Activated CD4-positive, alpha-beta T cell treated with anti-CD3 and anti-CD28 coated beads for 36 hours (primary cell): ENCODE data around the gene KATNB1. TPM values are rescaled to one million over a fixed set of nuclear protein-coding genes. Genes with fewer than 3 reads are reported as not detected.
A peak's percentile ranks its signal among the peaks of the same experiment; 100 is the strongest.

Experiments
- ATAC-seq: fragments of 200-7000 bp; cut with Tn5 transposase; one replicate; pipeline ENCODE4 v1.10.0; 2021; ENCODE audit warnings: mild to moderate bottlenecking, moderate library complexity
- CTCF ChIA-PET: fragments of 350-600 bp; sonication (Branson Sonifier 250); formaldehyde crosslinking; loops from one replicate; lab custom pipeline; 2021; ENCODE audit warnings: antibody characterized with exemption; lab: Charles Lee
- POLR2A ChIA-PET: fragments of 350-600 bp; sonication (Branson Sonifier 250); formaldehyde crosslinking; loops from one replicate; lab custom pipeline; 2021; ENCODE audit warnings: antibody characterized with exemption, inconsistent platforms; lab: Charles Lee
- DNase-seq: peaks from one replicate; pipeline ENCODE4 v3.0.0-alpha.2; 2020
- H3K27ac Mint-ChIP-seq: one replicate; pipeline ENCODE4 v1.8.0; 2021; ENCODE audit warnings: mixed read lengths
- H3K27me3 Mint-ChIP-seq: one replicate; pipeline ENCODE4 v1.8.0; 2021; ENCODE audit warnings: mixed read lengths
- H3K36me3 Mint-ChIP-seq: one replicate; pipeline ENCODE4 v1.8.0; 2021; ENCODE audit warnings: low read depth, mixed read lengths
- H3K4me1 Mint-ChIP-seq: one replicate; pipeline ENCODE4 v1.8.0; 2021; ENCODE audit warnings: mixed read lengths
- H3K4me3 Mint-ChIP-seq: one replicate; pipeline ENCODE4 v1.8.0; 2021; ENCODE audit warnings: mild to moderate bottlenecking, moderate library complexity, mixed read lengths
- H3K9me3 Mint-ChIP-seq: one replicate; pipeline ENCODE4 v1.8.0; 2021; ENCODE audit warnings: low read depth, mixed read lengths
- intact Hi-C, 2 experiments: fragments of 100-400 bp; cut with DNase I in 1 of 2; cut with micrococcal nuclease in 1 of 2; formaldehyde crosslinking; loops; one replicate each; pipeline versions ENCODE4 v1.14.2 to v1.15.1; 2022 to 2024; cut with DNase I, micrococcal nuclease
- total RNA-seq, 2 experiments: library from RNA; stranded (reverse); gene quantifications; one replicate each; pipeline ENCODE4 v1.2.3, GENCODE V29; 2021

The KATNB1 gene
- total RNA-seq, 2 experiments from 2014 or later: 28.1 to 29.3 TPM

DNA sequence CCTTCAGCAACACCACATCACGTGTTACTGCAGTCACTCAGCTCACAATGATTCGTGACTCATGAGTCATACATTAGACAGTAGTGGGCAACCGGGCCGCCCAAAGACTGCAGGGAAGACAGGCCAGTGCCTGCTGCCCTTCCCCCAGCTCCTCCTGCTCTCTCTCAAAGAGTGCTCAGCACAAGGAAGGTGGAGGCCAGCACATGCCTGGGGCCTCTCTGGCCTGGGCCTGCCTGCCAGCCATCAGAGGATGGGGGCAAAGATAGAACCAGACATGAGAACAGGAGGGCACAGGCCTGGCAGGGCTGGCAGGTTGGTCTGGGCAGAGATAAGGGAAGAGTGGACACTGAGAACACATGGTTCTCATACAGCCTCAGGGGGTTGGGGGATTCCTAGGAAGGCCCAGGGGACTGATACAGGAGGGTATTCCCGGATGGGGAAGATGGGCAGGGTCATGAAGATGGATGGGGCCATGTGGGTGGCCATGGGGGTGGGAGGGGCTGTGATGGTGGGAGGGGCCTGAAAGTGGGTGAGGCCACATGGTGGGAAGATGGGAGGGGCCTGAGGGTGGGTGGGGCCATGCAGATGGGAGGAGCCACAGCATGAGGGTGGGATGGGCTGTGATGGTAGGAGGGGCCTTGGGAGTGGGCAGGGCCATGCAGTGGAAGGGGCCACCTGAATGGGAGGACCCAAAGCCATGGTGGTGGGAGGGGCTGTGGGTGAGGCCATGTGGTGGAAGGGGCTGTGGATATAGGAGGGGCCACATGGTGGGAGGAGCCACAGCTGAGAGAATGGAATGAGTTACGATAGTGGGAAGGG is 29.0 kb downstream of the KATNB1 start:
- intact Hi-C loops: no loop called here
- ChIA-PET CTCF (no interaction called here), POLR2A (no interaction called here)
- no peaks in the 10 kb centered on the region for H3K27me3 Mint-ChIP-seq
- no peak overlapping the region for H3K27ac Mint-ChIP-seq
- H3K9me3 Mint-ChIP-seq: no peaks in the 10 kb centered on the region
- ATAC-seq: peak; percentile 90
- H3K4me1 Mint-ChIP-seq: no peaks in the 10 kb centered on the region
- H3K4me3 Mint-ChIP-seq: no peak overlapping the region
- DNase-seq: peak; percentile 65
- no peaks in the 10 kb centered on the region for H3K36me3 Mint-ChIP-seq

GRCh38 chr16:57765160-57765728 is 29.7 kb downstream of the KATNB1 start:
- no peaks in the 10 kb centered on the region for H3K27me3 Mint-ChIP-seq
- ATAC-seq: no peak
- H3K4me3 Mint-ChIP-seq: no peak overlapping the region
- no peak overlapping the region for H3K27ac Mint-ChIP-seq
- CTCF ChIA-PET: interaction anchor here (0.5 kb wide), 1 partner anchor 26 kb away, joined by 3 read pairs; no protein-coding TSS in a partner anchor
- intact Hi-C loops: no loop called here
- no peaks in the 10 kb centered on the region for H3K9me3 Mint-ChIP-seq
- DNase-seq: peak; percentile 3
- POLR2A ChIA-PET: no interaction called here
- H3K36me3 Mint-ChIP-seq: no peaks in the 10 kb centered on the region
- no peaks in the 10 kb centered on the region for H3K4me1 Mint-ChIP-seq

DNA sequence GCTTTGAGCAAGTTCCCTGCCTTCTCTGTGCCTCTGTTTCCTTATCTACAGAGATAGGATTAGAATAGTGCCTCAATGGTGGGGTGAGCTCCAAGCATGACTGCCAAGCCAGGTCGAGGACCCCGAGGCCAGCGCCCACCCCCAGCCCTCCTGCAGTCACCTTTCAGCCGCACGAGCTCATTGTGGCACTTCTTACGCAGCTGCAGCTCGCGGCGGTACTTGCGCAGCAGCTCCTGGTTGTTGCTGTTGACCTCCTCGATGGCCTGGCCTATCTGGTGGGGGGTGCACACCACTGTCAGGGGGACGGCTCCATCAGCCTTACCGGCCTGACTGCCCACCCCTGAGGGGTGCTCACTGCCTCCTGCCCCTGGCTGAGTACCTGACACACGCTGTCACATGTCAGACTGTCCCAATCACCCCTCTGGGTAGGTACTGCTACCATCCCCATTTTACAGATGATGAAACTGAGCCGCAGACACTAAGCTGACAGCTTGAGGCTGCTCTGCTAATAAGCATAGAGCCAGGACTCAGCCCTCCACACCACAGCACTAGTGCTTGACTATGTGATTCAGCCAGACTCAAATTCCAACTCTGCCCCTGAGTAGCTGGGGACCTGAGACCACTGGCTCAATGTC is 31.3 kb downstream of the KATNB1 start:
- Mint-ChIP-seq H3K36me3 (no peaks in the 10 kb centered on the region), H3K4me1 (no peaks in the 10 kb centered on the region), H3K4me3 (no peak overlapping the region), H3K9me3 (no peaks in the 10 kb centered on the region), H3K27me3 (no peaks in the 10 kb centered on the region), H3K27ac (no peak overlapping the region)
- DNase-seq (no peak), ATAC-seq (no peak)
- intact Hi-C loops: no loop called here
- ChIA-PET POLR2A (no interaction called here), CTCF (interaction anchor here (0.7 to 2.6 kb wide), 2 partner anchors 9 to 247 kb away, joined by 3 to 9 read pairs; no protein-coding TSS in a partner anchor)

GRCh38 chr16:57769541-57770145 is 34.1 kb downstream of the KATNB1 start:
- Mint-ChIP-seq H3K4me1 (no peaks in the 10 kb centered on the region), H3K36me3 (no peaks in the 10 kb centered on the region), H3K27ac (no peak overlapping the region), H3K27me3 (no peaks in the 10 kb centered on the region), H3K4me3 (no peak overlapping the region), H3K9me3 (no peaks in the 10 kb centered on the region)
- no peak for DNase-seq
- CTCF ChIA-PET: interaction anchor here (0.6 to 1.0 kb wide), 2 partner anchors 8 to 633 kb away, joined by 3 to 4 read pairs; no protein-coding TSS in a partner anchor
- no peak for ATAC-seq
- POLR2A ChIA-PET: no interaction called here
- intact Hi-C loops: no loop called here

GRCh38 chr16:57770361-57770760 is 34.8 kb downstream of the KATNB1 start:
- no peak overlapping the region for H3K4me3 Mint-ChIP-seq
- no peaks in the 10 kb centered on the region for H3K27me3 Mint-ChIP-seq
- no peak overlapping the region for H3K27ac Mint-ChIP-seq
- ChIA-PET CTCF (no interaction called here), POLR2A (no interaction called here)
- no peaks in the 10 kb centered on the region for H3K4me1 Mint-ChIP-seq
- no peaks in the 10 kb centered on the region for H3K36me3 Mint-ChIP-seq
- ATAC-seq (no peak), DNase-seq (no peak)
- no peaks in the 10 kb centered on the region for H3K9me3 Mint-ChIP-seq
- intact Hi-C loops: no loop called here

DNA sequence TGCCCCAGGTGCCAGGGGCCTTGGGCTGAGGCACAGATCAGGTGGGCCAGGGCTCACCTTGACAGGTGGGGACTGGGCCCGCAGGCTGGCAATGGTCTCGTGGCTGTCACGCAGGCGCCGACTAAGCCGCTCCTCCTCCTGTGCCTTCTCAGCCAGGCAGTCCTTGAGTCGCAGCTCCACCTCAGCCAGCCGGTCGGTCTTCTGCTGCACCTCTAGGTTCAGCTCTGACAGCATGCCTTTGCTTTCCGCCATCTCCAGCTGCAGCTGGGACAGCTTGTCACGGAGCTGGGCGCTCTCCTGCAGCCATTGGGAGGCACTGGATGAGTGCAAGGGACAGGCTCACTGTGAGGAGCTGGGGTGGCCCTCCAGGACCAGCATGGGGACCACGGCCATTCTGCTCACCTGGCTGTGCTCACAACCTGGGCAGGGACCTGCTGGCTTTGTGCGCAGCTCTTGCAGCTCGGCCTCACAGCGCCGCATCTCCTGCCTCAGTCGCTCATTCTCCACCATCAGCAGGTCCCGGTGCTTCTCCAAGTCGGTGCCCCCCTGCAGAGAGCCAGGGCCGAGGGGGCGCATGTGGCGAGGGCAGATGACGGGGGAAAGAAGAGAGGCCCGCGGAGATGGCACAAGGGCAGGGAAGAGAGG is 35.7 kb downstream of the KATNB1 start:
- Mint-ChIP-seq H3K9me3 (no peaks in the 10 kb centered on the region), H3K27me3 (no peaks in the 10 kb centered on the region), H3K27ac (no peak overlapping the region), H3K4me1 (no peaks in the 10 kb centered on the region), H3K36me3 (no peaks in the 10 kb centered on the region), H3K4me3 (no peak overlapping the region)
- ChIA-PET POLR2A (no interaction called here), CTCF (no interaction called here)
- intact Hi-C loops: no loop called here
- no peak for DNase-seq
- ATAC-seq: no peak

DNA sequence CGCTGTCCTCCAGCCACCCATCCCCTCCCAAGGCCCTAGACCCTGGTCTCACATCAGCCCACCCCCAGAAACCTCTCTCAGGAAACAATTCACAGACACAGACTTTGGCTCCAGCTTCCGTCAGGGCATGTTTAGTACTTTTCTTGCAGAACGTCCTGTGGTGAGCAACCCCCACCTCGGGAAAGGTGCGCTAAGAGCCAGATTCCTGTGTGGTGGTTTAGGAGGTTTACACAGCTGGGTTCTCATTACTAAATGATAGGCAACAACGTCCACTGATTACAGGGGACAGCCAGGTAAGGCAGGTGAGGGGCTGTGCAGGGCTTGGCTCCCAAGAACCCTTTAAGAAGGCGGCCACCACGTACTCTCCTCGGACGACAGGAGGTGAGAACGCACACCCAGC is 37.4 kb downstream of the KATNB1 start:
- CTCF ChIA-PET: no interaction called here
- H3K27ac Mint-ChIP-seq: no peak overlapping the region
- POLR2A ChIA-PET: no interaction called here
- H3K9me3 Mint-ChIP-seq: no peaks in the 10 kb centered on the region
- intact Hi-C loops: no loop called here
- DNase-seq (no peak), ATAC-seq (no peak)
- no peaks in the 10 kb centered on the region for H3K27me3 Mint-ChIP-seq
- no peaks in the 10 kb centered on the region for H3K4me1 Mint-ChIP-seq
- no peaks in the 10 kb centered on the region for H3K36me3 Mint-ChIP-seq
- no peak overlapping the region for H3K4me3 Mint-ChIP-seq

DNA sequence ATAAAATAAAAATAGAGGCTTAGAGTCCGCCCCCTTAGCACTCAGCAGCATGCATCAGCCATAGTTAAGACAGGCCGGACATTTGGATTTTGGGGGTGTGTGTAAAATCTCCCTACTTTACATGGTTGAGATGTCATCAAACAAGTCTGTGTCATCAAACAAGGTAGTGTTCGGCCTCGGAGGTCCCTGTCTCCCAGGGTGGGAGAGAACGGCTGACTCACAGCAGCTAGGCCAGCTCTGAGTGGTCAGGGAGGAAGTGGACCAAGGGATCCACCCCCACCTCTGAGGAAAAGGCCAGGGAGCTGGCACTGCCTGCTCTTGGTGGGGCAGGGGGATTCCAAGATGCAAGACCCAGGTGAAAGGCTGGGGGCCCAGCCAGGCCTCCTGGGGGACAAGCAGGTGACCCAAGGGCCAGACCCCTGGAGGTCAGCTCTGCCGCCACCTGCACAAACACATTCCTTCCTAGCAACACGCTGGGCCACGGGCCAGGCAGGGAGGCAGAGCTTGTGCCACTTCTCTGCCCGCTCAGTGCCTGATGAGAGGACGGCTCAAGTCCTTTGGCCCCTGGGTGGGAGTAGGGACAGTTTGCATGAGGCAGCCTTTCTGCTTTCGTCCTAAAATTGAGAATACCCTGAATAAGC is 38.2 kb downstream of the KATNB1 start:
- Mint-ChIP-seq H3K27ac (no peak overlapping the region), H3K36me3 (no peaks in the 10 kb centered on the region), H3K27me3 (no peaks in the 10 kb centered on the region), H3K4me3 (no peak overlapping the region), H3K4me1 (no peaks in the 10 kb centered on the region), H3K9me3 (no peaks in the 10 kb centered on the region)
- CTCF ChIA-PET: no interaction called here
- no peak for DNase-seq
- intact Hi-C loops: no loop called here
- POLR2A ChIA-PET: interaction anchor here (0.7 kb wide), 1 partner anchor 37 kb away, joined by 3 read pairs; no protein-coding TSS in a partner anchor
- ATAC-seq: no peak

GRCh38 chr16:57774705-57775285 is 39.2 kb downstream of the KATNB1 start:
- intact Hi-C loops: no loop called here
- no peaks in the 10 kb centered on the region for H3K36me3 Mint-ChIP-seq
- ChIA-PET POLR2A (no interaction called here), CTCF (interaction anchor here (0.5 kb wide), 1 partner anchor 356 kb away, joined by 3 read pairs; no protein-coding TSS in a partner anchor)
- H3K4me1 Mint-ChIP-seq: no peaks in the 10 kb centered on the region
- no peak overlapping the region for H3K4me3 Mint-ChIP-seq
- H3K9me3 Mint-ChIP-seq: no peaks in the 10 kb centered on the region
- H3K27ac Mint-ChIP-seq: no peak overlapping the region
- H3K27me3 Mint-ChIP-seq: no peaks in the 10 kb centered on the region
- DNase-seq (no peak), ATAC-seq (no peak)

DNA sequence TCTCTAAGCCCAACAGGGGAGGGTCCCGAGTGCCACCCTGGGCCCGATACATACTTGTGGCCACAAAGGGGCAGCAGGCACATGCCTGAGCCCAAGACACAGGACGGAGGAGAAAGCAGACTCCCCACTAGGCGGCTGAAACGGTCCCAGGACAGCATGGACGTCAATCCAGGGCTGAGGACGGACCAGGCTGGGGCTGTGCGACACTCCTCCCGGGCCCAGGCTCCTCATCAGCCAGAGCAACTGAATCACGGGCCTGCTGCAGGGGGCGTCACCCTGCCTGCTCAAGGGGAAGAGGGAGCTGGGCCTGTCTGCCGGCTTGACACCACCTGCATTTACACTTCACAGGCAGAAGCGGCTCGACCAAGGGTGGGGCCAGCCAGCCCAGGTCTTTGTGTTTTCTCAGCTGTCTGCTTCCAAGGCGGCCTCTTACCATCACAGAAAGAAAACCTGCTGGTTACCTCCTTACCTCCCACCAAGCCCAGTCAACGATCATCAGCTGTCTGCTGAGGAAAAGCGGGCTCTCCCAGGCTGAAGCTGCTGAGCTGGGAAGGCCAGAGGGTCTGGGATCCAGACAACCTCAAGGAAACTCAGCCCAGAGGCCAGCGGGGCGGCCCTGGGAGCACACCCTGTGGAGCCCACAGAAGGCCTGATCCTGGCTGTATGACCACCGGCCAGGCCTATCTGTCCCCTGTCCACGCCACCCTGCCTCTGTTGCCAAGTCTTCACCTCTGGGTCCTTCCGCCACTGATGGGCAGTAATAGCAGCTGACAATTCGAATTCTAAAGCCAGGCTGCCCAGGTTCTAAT is 40.3 kb downstream of the KATNB1 start:
- H3K27ac Mint-ChIP-seq: no peak overlapping the region

More for the DNA sequence above, 40.3 kb downstream of the KATNB1 start:
- ChIA-PET CTCF (interaction anchor here (0.6 to 0.7 kb wide), 3 partner anchors 51 to 579 kb away, joined by 3 to 4 read pairs (median 3); no protein-coding TSS in a partner anchor), POLR2A (no interaction called here)
- DNase-seq (no peak), ATAC-seq (no peak)
- Mint-ChIP-seq H3K4me1 (no peaks in the 10 kb centered on the region), H3K4me3 (no peak overlapping the region), H3K27me3 (no peaks in the 10 kb centered on the region), H3K36me3 (no peaks in the 10 kb centered on the region), H3K9me3 (no peaks in the 10 kb centered on the region)
- intact Hi-C loops: no loop called here
